Fibroblast of lung (primary cell): Measurements from ENCODE around the gene ANKH.

Experiments used
- EZH2 ChIP-seq: IDR thresholded peaks from 2 replicates; pipeline ENCODE4 v1.5.1; 2012; ENCODE audit warnings: low read length, control low read depth, mild to moderate bottlenecking; ENCODE audit errors: missing control alignments
- TF ChIP-seq, protein P1 (sequence below), 2 donors: IDR thresholded peaks in 1 of 2; conservative IDR thresholded peaks in 1 of 2; 1 replicate in 1 of 2; 2 replicates in 1 of 2; pipeline ENCODE4 v1.5.1; 2011 to 2012; ENCODE audit warnings: low read length in 2 of 2, control low read depth in 1 of 2, inconsistent platforms in 1 of 2, low read depth in 1 of 2, mild to moderate bottlenecking in 1 of 2

DNA sequence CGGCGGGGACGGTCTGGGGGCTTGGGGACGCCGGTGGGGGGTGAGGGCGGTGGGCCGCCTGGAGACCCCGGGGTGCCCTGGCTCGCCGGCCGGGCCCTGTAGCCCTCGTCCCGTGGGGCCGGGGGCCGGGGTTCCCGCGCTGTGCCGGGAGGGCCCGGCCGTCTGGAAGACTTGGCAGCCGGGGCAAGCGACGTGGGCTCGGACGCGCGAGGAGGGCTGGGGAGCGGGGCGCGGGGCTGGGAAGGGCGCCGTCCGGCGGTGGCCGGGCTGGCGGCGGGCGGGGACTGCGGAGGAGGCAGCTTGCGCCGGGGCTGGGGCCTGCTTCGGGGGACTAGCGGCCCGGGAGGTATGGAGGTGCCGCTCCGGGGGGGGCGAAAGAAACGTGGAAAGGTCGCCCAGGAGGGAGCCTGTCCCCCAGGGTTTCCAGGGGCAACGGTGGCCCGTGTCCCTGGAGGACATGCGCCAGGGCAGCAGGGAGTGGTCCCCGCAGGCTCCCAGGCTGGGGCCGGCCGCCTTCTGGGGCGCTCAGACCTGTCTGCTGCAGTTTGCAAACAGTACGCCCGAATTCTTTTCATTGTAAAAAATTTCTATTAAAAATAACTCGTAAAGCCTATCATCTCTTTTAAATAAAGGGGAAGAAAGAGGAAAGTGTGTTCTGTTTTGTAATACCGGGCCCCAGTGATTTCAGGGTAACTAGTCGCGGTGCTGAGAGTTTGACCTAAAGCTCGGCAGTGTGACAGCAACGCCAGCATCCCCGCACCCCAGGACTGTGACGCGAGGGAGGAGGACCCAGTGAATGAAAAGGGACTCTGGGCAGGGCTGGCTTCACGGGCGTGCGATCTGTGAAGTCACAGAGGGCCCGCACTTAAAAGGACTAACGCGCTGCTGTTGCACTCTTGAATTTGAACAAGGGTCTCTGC, 752 bp upstream of the ANKH start:
- TF ChIP-seq, protein P1, sequence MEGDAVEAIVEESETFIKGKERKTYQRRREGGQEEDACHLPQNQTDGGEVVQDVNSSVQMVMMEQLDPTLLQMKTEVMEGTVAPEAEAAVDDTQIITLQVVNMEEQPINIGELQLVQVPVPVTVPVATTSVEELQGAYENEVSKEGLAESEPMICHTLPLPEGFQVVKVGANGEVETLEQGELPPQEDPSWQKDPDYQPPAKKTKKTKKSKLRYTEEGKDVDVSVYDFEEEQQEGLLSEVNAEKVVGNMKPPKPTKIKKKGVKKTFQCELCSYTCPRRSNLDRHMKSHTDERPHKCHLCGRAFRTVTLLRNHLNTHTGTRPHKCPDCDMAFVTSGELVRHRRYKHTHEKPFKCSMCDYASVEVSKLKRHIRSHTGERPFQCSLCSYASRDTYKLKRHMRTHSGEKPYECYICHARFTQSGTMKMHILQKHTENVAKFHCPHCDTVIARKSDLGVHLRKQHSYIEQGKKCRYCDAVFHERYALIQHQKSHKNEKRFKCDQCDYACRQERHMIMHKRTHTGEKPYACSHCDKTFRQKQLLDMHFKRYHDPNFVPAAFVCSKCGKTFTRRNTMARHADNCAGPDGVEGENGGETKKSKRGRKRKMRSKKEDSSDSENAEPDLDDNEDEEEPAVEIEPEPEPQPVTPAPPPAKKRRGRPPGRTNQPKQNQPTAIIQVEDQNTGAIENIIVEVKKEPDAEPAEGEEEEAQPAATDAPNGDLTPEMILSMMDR (conservative IDR thresholded peaks at IDR 0.05 in 1 of 2, IDR thresholded peaks at IDR 0.05 in 1 of 2; ENCODE audit: low read depth in 1 of 2, low read length in 2 of 2), result no peak
- TF ChIP-seq EZH2, result no peak
